CD8-positive, alpha-beta T cell (primary cell): ENCODE measurements around the gene HAX1. TPM values are rescaled to one million over a fixed set of nuclear protein-coding genes. Genes with fewer than 3 reads are reported as not detected.

Experiments
- total RNA-seq, 46 experiments: library from RNA in 2 of 46; stranded (reverse) in 2 of 46; gene quantifications; one replicate each; pipeline ENCODE4 v1.2.3 and lab custom pipeline; 2021 to 2026

HAX1 gene
- total RNA-seq, 2 experiments from 2014 or later = 56.8 to 58.4 TPM

Other genes starting within 250 kb of the HAX1 start
- gene NUP210L, start 117.6 kb upstream of the HAX1 start, total RNA-seq = under 1 TPM in 1 of 2 experiments, not detected in 1; 0.17 TPM
- gene TPM3, start 80.5 kb upstream of the HAX1 start, total RNA-seq = 100 to 1,000 TPM; 341 to 347 TPM
- not detected for gene CFAP141, start 66.3 kb upstream of the HAX1 start, total RNA-seq
- 100 to 1,000 TPM; 212 to 226 TPM for gene UBAP2L, start 51.7 kb upstream of the HAX1 start, total RNA-seq
- not detected for gene AQP10, start 48.5 kb downstream of the HAX1 start, total RNA-seq
- 10 to 100 TPM; 51.1 to 58.4 TPM for gene ATP8B2, start 52.9 kb downstream of the HAX1 start, total RNA-seq
- gene IL6R, start 132.7 kb downstream of the HAX1 start, total RNA-seq = 10 to 100 TPM in 1 of 2 experiments, 1 to 10 TPM in 1; 10.0 to 12.0 TPM
- not detected for gene TDRD10, start 229.6 kb downstream of the HAX1 start, total RNA-seq
- gene SHE, start 229.8 kb downstream of the HAX1 start, total RNA-seq = not detected